Measurements from ENCODE around the gene NPL.

- TF ChIP-seq CTCF (conservative IDR thresholded peaks at IDR 0.05; ENCODE audit: low read depth, low read length), result no peak
- TF ChIP-seq EZH2 (IDR thresholded peaks at IDR 0.05; ENCODE audit: borderline replicate concordance, low read depth, low read length, poor library complexity, severe bottlenecking), result no peak
Observed at GRCh38 chr1:182791281-182792179, 2.0 kb downstream of the NPL start.
